Astrocyte (in vitro differentiated cells and primary cell): ENCODE measurements around the gene RFTN1. TPM values are rescaled to one million over a fixed set of nuclear protein-coding genes. Genes with fewer than 3 reads are reported as not detected.

Experiments used
- DNase-seq: peaks from one replicate; pipeline ENCODE4 v3.0.0-alpha.2; 2010; ENCODE audit warnings: low read depth
- FAIRE-seq: peaks from 2 replicates; lab custom pipeline; 2011; peaks lifted over from hg19 to GRCh38; lab: Jason Lieb, UNC
- H2AFZ ChIP-seq: 2 replicates; pipeline ENCODE4 v1.6.0; 2012; ENCODE audit warnings: low read depth, low read length, inconsistent platforms
- H3K27ac ChIP-seq: 2 replicates; pipeline ENCODE4 v1.5.1; 2011; ENCODE audit warnings: low read depth, low read length, inconsistent platforms
- H3K27me3 ChIP-seq: 2 replicates; pipeline ENCODE4 v1.6.0; 2011; ENCODE audit warnings: low read length, inconsistent platforms; ENCODE audit not compliant: insufficient read depth
- H3K36me3 ChIP-seq: 2 replicates; pipeline ENCODE4 v1.5.1; 2011; ENCODE audit warnings: low read length, inconsistent platforms; ENCODE audit not compliant: insufficient read depth
- H3K4me1 ChIP-seq: 2 replicates; pipeline ENCODE4 v1.5.1; 2011; ENCODE audit warnings: low read length, inconsistent platforms; ENCODE audit not compliant: insufficient read depth
- H3K4me2 ChIP-seq: 2 replicates; pipeline ENCODE4 v1.6.0; 2012; ENCODE audit warnings: low read length, inconsistent platforms
- H3K4me3 ChIP-seq: 2 replicates; pipeline ENCODE4 v1.5.1; 2011; ENCODE audit warnings: low read depth, mild to moderate bottlenecking, low read length, inconsistent platforms; ENCODE audit not compliant: insufficient read depth
- H3K79me2 ChIP-seq: 2 replicates; pipeline ENCODE4 v1.6.0; 2012; ENCODE audit warnings: mild to moderate bottlenecking, low read length, inconsistent platforms; ENCODE audit not compliant: insufficient read depth
- H3K9ac ChIP-seq: 2 replicates; pipeline ENCODE4 v1.6.0; 2012; ENCODE audit warnings: mild to moderate bottlenecking, low read length, inconsistent platforms
- H3K9me3 ChIP-seq: 2 replicates; pipeline ENCODE4 v1.5.1; 2012; ENCODE audit warnings: low read depth, mild to moderate bottlenecking, low read length, inconsistent platforms; ENCODE audit not compliant: insufficient read depth
- H4K20me1 ChIP-seq: 2 replicates; pipeline ENCODE4 v1.6.0; 2012; ENCODE audit warnings: low read length, inconsistent platforms; ENCODE audit not compliant: insufficient read depth
- H3K27ac Mint-ChIP-seq: one replicate; pipeline ENCODE4 v1.8.0; 2021; ENCODE audit warnings: mild to moderate bottlenecking, mixed read lengths; ENCODE audit not compliant: unreplicated experiment
- H3K27me3 Mint-ChIP-seq: one replicate; pipeline ENCODE4 v1.8.0; 2021; ENCODE audit warnings: low read depth, mixed read lengths; ENCODE audit not compliant: unreplicated experiment
- H3K36me3 Mint-ChIP-seq: one replicate; pipeline ENCODE4 v1.8.0; 2021; ENCODE audit warnings: low read depth, mixed read lengths; ENCODE audit not compliant: unreplicated experiment
- H3K4me1 Mint-ChIP-seq: one replicate; pipeline ENCODE4 v1.8.0; 2021; ENCODE audit warnings: low read depth, mixed read lengths; ENCODE audit not compliant: unreplicated experiment
- H3K4me3 Mint-ChIP-seq: one replicate; pipeline ENCODE4 v1.8.0; 2021; ENCODE audit warnings: mild to moderate bottlenecking, moderate library complexity, mixed read lengths; ENCODE audit not compliant: unreplicated experiment
- H3K9me3 Mint-ChIP-seq: one replicate; pipeline ENCODE4 v1.8.0; 2021; ENCODE audit warnings: mild to moderate bottlenecking, mixed read lengths; ENCODE audit not compliant: unreplicated experiment
- CTCF ChIP-seq: IDR thresholded peaks from 2 replicates; pipeline ENCODE4 v1.5.1; 2011; ENCODE audit warnings: low read depth, mild to moderate bottlenecking, inconsistent platforms, low read length, moderate library complexity; ENCODE audit not compliant: insufficient read depth
- EZH2 ChIP-seq: IDR thresholded peaks from 2 replicates; pipeline ENCODE4 v1.6.1; 2012; ENCODE audit warnings: mild to moderate bottlenecking, low read length, inconsistent platforms; ENCODE audit not compliant: insufficient read depth
- total RNA-seq: library from RNA; stranded (reverse); gene quantifications from 2 replicates; pipeline ENCODE4 v1.2.1, GENCODE V29; 2021

Gene RFTN1
- total RNA-seq, 1 donor from 2014 or later, result 49.5 TPM

GRCh38 chr3:16357186-16358121 is 156.0 kb downstream of the RFTN1 start:
- Histone ChIP-seq H3K27me3 (no peaks in the 10 kb centered on the region), H4K20me1 (peaks cover 15% of the 10 kb centered on the region), H3K79me2 (peaks cover 10% of the 10 kb centered on the region), H3K9ac (no peak overlapping the region), H3K4me2 (no peak overlapping the region), H3K27ac (no peak overlapping the region), H3K9me3 (no peaks in the 10 kb centered on the region), H3K4me1 (peaks cover 3% of the 10 kb centered on the region), H2AFZ (no peak overlapping the region), H3K36me3 (no peaks in the 10 kb centered on the region), H3K4me3 (no peak overlapping the region)
- Mint-ChIP-seq H3K4me1 (peaks cover 17% of the 10 kb centered on the region), H3K27me3 (no peaks in the 10 kb centered on the region), H3K27ac (no peak overlapping the region), H3K9me3 (no peaks in the 10 kb centered on the region), H3K4me3 (no peak overlapping the region), H3K36me3 (peaks cover 17% of the 10 kb centered on the region)
- peak; percentile 89 for DNase-seq
- no peak for TF ChIP-seq CTCF
- FAIRE-seq, result no peak

GRCh38 chr3:16355828-16356227 is 157.7 kb downstream of the RFTN1 start:
- peaks cover 4% of the 10 kb centered on the region for H4K20me1 ChIP-seq
- no peaks in the 10 kb centered on the region for H3K9me3 ChIP-seq
- no peak overlapping the region for H3K4me3 ChIP-seq
- H3K36me3 ChIP-seq, result no peaks in the 10 kb centered on the region
- Mint-ChIP-seq H3K4me1 (peaks cover 17% of the 10 kb centered on the region), H3K4me3 (no peak overlapping the region), H3K9me3 (no peaks in the 10 kb centered on the region), H3K27me3 (no peaks in the 10 kb centered on the region), H3K27ac (no peak overlapping the region), H3K36me3 (peaks cover 15% of the 10 kb centered on the region)
- H2AFZ ChIP-seq, result no peak overlapping the region
- TF ChIP-seq EZH2, result no peak
- TF ChIP-seq CTCF, result no peak
- no peak overlapping the region for H3K9ac ChIP-seq
- H3K79me2 ChIP-seq, result no peaks in the 10 kb centered on the region
- FAIRE-seq, result no peak
- no peak overlapping the region for H3K4me2 ChIP-seq
- no peak for DNase-seq
- H3K27me3 ChIP-seq, result no peaks in the 10 kb centered on the region
- no peak overlapping the region for H3K27ac ChIP-seq
- H3K4me1 ChIP-seq, result peaks cover 6% of the 10 kb centered on the region

- Histone ChIP-seq H3K9ac (no peak overlapping the region), H3K4me2 (no peak overlapping the region), H3K27me3 (no peaks in the 10 kb centered on the region), H3K4me1 (peaks cover 16% of the 10 kb centered on the region), H3K36me3 (peaks cover 4% of the 10 kb centered on the region), H3K27ac (no peak overlapping the region), H4K20me1 (peaks cover under 1% of the 10 kb centered on the region), H3K79me2 (no peaks in the 10 kb centered on the region), H2AFZ (no peak overlapping the region), H3K4me3 (no peak overlapping the region), H3K9me3 (no peaks in the 10 kb centered on the region)
- Mint-ChIP-seq H3K27ac (no peak overlapping the region), H3K9me3 (no peaks in the 10 kb centered on the region), H3K4me1 (peaks cover 27% of the 10 kb centered on the region), H3K36me3 (peaks cover 21% of the 10 kb centered on the region), H3K27me3 (no peaks in the 10 kb centered on the region), H3K4me3 (no peak overlapping the region)
- FAIRE-seq, result no peak
- no peak for DNase-seq
- TF ChIP-seq EZH2 (no peak), CTCF (no peak)
These were observed 159.2 kb downstream of the RFTN1 start for GRCh38 chr3:16354291-16354690.
